ENCODE data around the gene PLLP. TPM values are rescaled to one million over a fixed set of nuclear protein-coding genes. Genes with fewer than 3 reads are reported as not detected.
"Not testable (repeated sequence)": the region's sequence is repeated elsewhere in the genome, so short reads cannot be mapped to it uniquely, and the experiment has no call there.

The PLLP gene
- total RNA-seq, 1 experiment from 2014 or later = not detected

- peak in 1 of 2 experiments; percentile 49 for DNase-seq (ENCODE audit: low read depth in 1 of 2, low spot score in 2 of 2)
- Histone ChIP-seq H3K27me3 (replicated peaks) (no peaks in the 10 kb centered on the region), H3K36me3 (no peaks in the 10 kb centered on the region), H3K4me3 (no peak overlapping the region), H3K9me3 (replicated peaks) (no peaks in the 10 kb centered on the region), H3K27ac (peak overlapping the region; percentile 34; the same call in 1 of the 2 replicates), H3K4me1 (replicated peaks) (peaks cover 17% of the 10 kb centered on the region)
Measured at GRCh38 chr16:57289391-57290257, 5.2 kb upstream of the PLLP start.

GRCh38 chr16:57285379-57285778 is 907 bp upstream of the PLLP start:
- no peak for DNase-seq (ENCODE audit: low read depth in 1 of 2, low spot score in 2 of 2)
- no peak overlapping the region for H3K4me3 ChIP-seq
- no peaks in the 10 kb centered on the region for H3K36me3 ChIP-seq
- no peak overlapping the region for H3K27ac ChIP-seq
- H3K27me3 ChIP-seq (replicated peaks) = no peaks in the 10 kb centered on the region; the same call in 1 of the 2 replicates
- no peaks in the 10 kb centered on the region; the same call in 1 of the 2 replicates for H3K9me3 ChIP-seq (replicated peaks)
- peaks cover 21% of the 10 kb centered on the region for H3K4me1 ChIP-seq (replicated peaks)

- Histone ChIP-seq H3K4me1 (replicated peaks) (peaks cover 17% of the 10 kb centered on the region), H3K36me3 (no peaks in the 10 kb centered on the region), H3K27ac (no peak overlapping the region), H3K4me3 (peak overlapping the region; percentile 40), H3K9me3 (replicated peaks) (no peaks in the 10 kb centered on the region; the same call in 1 of the 2 replicates), H3K27me3 (replicated peaks) (no peaks in the 10 kb centered on the region; the same call in 1 of the 2 replicates)
- no peak for DNase-seq (ENCODE audit: low read depth in 1 of 2, low spot score in 2 of 2)
Measured at GRCh38 chr16:57284952-57285363, 486 bp upstream of the PLLP start.

GRCh38 chr16:57283959-57284208 is 588 bp downstream of the PLLP start:
- H3K36me3 ChIP-seq = no peaks in the 10 kb centered on the region
- H3K9me3 ChIP-seq (replicated peaks) = no peaks in the 10 kb centered on the region; the same call in 1 of the 2 replicates
- no peak for DNase-seq (ENCODE audit: low read depth in 1 of 2, low spot score in 2 of 2)
- H3K4me1 ChIP-seq (replicated peaks) = peaks cover 10% of the 10 kb centered on the region
- H3K27ac ChIP-seq = no peak overlapping the region
- H3K27me3 ChIP-seq (replicated peaks) = no peaks in the 10 kb centered on the region; the same call in 1 of the 2 replicates
- H3K4me3 ChIP-seq = no peak overlapping the region

- H3K9me3 ChIP-seq (replicated peaks) = no peaks in the 10 kb centered on the region; the same call in 1 of the 2 replicates
- H3K36me3 ChIP-seq = no peaks in the 10 kb centered on the region
- H3K27ac ChIP-seq = no peak overlapping the region
- DNase-seq (ENCODE audit: low read depth in 1 of 2, low spot score in 2 of 2) = no peak
- no peaks in the 10 kb centered on the region; the same call in 1 of the 2 replicates for H3K27me3 ChIP-seq (replicated peaks)
- H3K4me3 ChIP-seq = no peak overlapping the region
- H3K4me1 ChIP-seq (replicated peaks) = peaks cover 10% of the 10 kb centered on the region
Measured at GRCh38 chr16:57283214-57283958, 1.1 kb downstream of the PLLP start.

GRCh38 chr16:57282510-57283213 is 1.8 kb downstream of the PLLP start:
- no peaks in the 10 kb centered on the region; the same call in 1 of the 2 replicates for H3K27me3 ChIP-seq (replicated peaks)
- peaks cover 16% of the 10 kb centered on the region for H3K4me1 ChIP-seq (replicated peaks)
- DNase-seq (ENCODE audit: low read depth in 1 of 2, low spot score in 2 of 2) = no peak

GRCh38 chr16:57281791-57282190 is 2.7 kb downstream of the PLLP start:
- Histone ChIP-seq H3K27me3 (replicated peaks) (no peaks in the 10 kb centered on the region; the same call in 1 of the 2 replicates), H3K36me3 (no peaks in the 10 kb centered on the region)
- no peak for DNase-seq (ENCODE audit: low read depth in 1 of 2, low spot score in 2 of 2)

More at GRCh38 chr16:57282510-57283213, 1.8 kb downstream of the PLLP start:
- no peak overlapping the region for H3K27ac ChIP-seq
- H3K9me3 ChIP-seq (replicated peaks) = no peaks in the 10 kb centered on the region; the same call in 1 of the 2 replicates
- H3K36me3 ChIP-seq = no peaks in the 10 kb centered on the region
- H3K4me3 ChIP-seq = no peak overlapping the region

GRCh38 chr16:57279780-57280638 is 4.5 kb downstream of the PLLP start:
- Histone ChIP-seq H3K4me1 (replicated peaks) (peaks cover 27% of the 10 kb centered on the region), H3K27ac (no peak overlapping the region), H3K27me3 (replicated peaks) (no peaks in the 10 kb centered on the region; the same call in 1 of the 2 replicates), H3K36me3 (no peaks in the 10 kb centered on the region), H3K9me3 (replicated peaks) (no peaks in the 10 kb centered on the region; the same call in 1 of the 2 replicates), H3K4me3 (no peak overlapping the region)
- DNase-seq (ENCODE audit: low read depth in 1 of 2, low spot score in 2 of 2) = no peak

More at GRCh38 chr16:57281791-57282190, 2.7 kb downstream of the PLLP start:
- H3K4me3 ChIP-seq = no peak overlapping the region
- H3K27ac ChIP-seq = no peak overlapping the region
- peaks cover 25% of the 10 kb centered on the region for H3K4me1 ChIP-seq (replicated peaks)
- no peaks in the 10 kb centered on the region; the same call in 1 of the 2 replicates for H3K9me3 ChIP-seq (replicated peaks)

GRCh38 chr16:57278494-57278893 is 6.0 kb downstream of the PLLP start:
- no peak overlapping the region for H3K27ac ChIP-seq
- H3K27me3 ChIP-seq (replicated peaks) = no peaks in the 10 kb centered on the region
- H3K4me3 ChIP-seq = no peak overlapping the region
- DNase-seq (ENCODE audit: low read depth in 1 of 2, low spot score in 2 of 2) = no peak
- peaks cover 17% of the 10 kb centered on the region for H3K4me1 ChIP-seq (replicated peaks)
- H3K36me3 ChIP-seq = no peaks in the 10 kb centered on the region
- H3K9me3 ChIP-seq (replicated peaks) = no peaks in the 10 kb centered on the region

- no peaks in the 10 kb centered on the region for H3K36me3 ChIP-seq
Measured at GRCh38 chr16:57277586-57277985, 6.9 kb downstream of the PLLP start.

GRCh38 chr16:57276596-57276995 is 7.9 kb downstream of the PLLP start:
- no peak for DNase-seq (ENCODE audit: low read depth in 1 of 2, low spot score in 2 of 2)
- no peaks in the 10 kb centered on the region for H3K9me3 ChIP-seq (replicated peaks)
- no peaks in the 10 kb centered on the region for H3K36me3 ChIP-seq
- H3K4me1 ChIP-seq (replicated peaks) = peaks cover 17% of the 10 kb centered on the region
- H3K27ac ChIP-seq = no peak overlapping the region
- H3K27me3 ChIP-seq (replicated peaks) = no peaks in the 10 kb centered on the region
- no peak overlapping the region for H3K4me3 ChIP-seq

More at GRCh38 chr16:57277586-57277985, 6.9 kb downstream of the PLLP start:
- DNase-seq (ENCODE audit: low read depth in 1 of 2, low spot score in 2 of 2) = peak; percentile 80 to 83
- no peaks in the 10 kb centered on the region for H3K27me3 ChIP-seq (replicated peaks)
- peaks cover 17% of the 10 kb centered on the region for H3K4me1 ChIP-seq (replicated peaks)
- no peaks in the 10 kb centered on the region for H3K9me3 ChIP-seq (replicated peaks)
- H3K27ac ChIP-seq = 0 out of 2 replicates have a peak overlapping the region, but pooled peaks have one; percentile 0
- no peak overlapping the region for H3K4me3 ChIP-seq

- not testable (repeated sequence) for H3K27ac ChIP-seq; H3K27me3 ChIP-seq (replicated peaks); H3K36me3 ChIP-seq; H3K9me3 ChIP-seq (replicated peaks); DNase-seq (ENCODE audit: low read depth in 1 of 2, low spot score in 2 of 2); H3K4me3 ChIP-seq
- H3K4me1 ChIP-seq (replicated peaks) = peaks cover 17% of the 10 kb centered on the region
Measured at GRCh38 chr16:57275946-57276345, 8.5 kb downstream of the PLLP start.

- Histone ChIP-seq H3K9me3 (replicated peaks) (no peaks in the 10 kb centered on the region), H3K4me1 (replicated peaks) (peaks cover 17% of the 10 kb centered on the region), H3K4me3 (no peak overlapping the region), H3K36me3 (no peaks in the 10 kb centered on the region), H3K27me3 (replicated peaks) (no peaks in the 10 kb centered on the region), H3K27ac (no peak overlapping the region)
- no peak for DNase-seq (ENCODE audit: low read depth in 1 of 2, low spot score in 2 of 2)
Measured at GRCh38 chr16:57273826-57274225, 10.6 kb downstream of the PLLP start.

Measured in SJSA1 (cell line).